Activated T-cell treated with anti-CD3 and anti-CD28 coated beads for 4 hours (primary cell): Measurements from ENCODE around the gene FSTL4.

Source experiments
- DNase-seq: peaks from one replicate; pipeline ENCODE4 v3.0.0-alpha.2; 2020

FSTL4 gene

DNA sequence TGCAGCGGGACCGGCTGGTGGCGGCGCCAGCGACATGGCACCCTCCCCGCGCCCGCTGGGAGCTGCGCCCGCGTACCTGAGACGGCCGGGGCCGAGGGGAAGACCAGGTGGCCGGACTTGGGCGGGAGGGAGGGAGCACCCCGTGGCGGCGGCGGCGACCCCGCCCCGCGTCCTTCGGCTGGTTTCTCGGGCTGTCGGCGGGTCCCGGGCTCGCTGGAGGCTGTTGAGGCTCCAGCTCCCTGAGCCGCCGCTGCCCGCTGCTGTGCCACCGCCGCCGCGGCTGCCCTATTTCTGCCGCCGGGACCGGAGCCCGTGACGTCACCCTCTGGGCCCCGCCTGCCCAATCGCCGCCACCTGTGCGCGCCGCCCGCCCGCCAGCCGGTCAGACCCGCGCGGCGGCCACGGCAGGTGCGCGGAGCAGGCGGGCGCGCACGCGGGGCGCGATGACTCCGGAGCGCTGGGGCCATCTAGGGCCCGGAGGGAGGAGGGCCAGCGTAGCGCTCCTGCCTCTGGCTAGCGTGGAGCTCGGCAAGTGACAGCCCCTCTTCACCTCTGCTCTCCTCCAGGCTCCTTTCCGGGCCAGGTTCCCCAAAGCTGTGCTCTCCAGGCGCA is at the start of gene FSTL4:
Gene FSTL4 (minus strand): TSS at position 293 of the 612 bp plus-strand sequence.
- DNase-seq = no peak

GRCh38 chr5:133661389-133661788 is 49.0 kb upstream of the FSTL4 start:
- DNase-seq = no peak

- DNase-seq = no peak
Measured at GRCh38 chr5:133658327-133658726, 46.0 kb upstream of the FSTL4 start.

DNA sequence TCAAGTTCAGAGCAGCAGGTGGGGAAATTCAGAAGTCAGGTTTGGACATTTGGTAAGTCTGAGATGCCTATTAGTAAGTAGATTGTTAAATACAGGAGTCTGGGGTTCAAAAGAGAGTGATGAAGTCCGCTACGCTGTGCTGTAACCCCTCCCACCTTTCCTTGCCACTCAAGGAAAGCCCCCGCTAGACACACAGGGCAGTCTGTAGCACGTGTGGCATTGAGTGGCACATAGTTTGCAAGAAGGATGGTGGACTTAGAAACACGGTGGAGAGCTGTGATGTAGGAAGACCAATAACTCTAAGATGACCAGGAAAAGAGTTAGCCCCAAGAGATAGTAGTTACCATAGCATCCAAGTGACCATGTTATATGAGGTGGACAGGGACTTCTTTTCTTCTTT is 44.7 kb upstream of the FSTL4 start:
- no peak for DNase-seq

- no peak for DNase-seq
Measured at GRCh38 chr5:133655966-133656365, 43.6 kb upstream of the FSTL4 start.

GRCh38 chr5:133653760-133654049 is 41.4 kb upstream of the FSTL4 start:
- no peak for DNase-seq

DNA sequence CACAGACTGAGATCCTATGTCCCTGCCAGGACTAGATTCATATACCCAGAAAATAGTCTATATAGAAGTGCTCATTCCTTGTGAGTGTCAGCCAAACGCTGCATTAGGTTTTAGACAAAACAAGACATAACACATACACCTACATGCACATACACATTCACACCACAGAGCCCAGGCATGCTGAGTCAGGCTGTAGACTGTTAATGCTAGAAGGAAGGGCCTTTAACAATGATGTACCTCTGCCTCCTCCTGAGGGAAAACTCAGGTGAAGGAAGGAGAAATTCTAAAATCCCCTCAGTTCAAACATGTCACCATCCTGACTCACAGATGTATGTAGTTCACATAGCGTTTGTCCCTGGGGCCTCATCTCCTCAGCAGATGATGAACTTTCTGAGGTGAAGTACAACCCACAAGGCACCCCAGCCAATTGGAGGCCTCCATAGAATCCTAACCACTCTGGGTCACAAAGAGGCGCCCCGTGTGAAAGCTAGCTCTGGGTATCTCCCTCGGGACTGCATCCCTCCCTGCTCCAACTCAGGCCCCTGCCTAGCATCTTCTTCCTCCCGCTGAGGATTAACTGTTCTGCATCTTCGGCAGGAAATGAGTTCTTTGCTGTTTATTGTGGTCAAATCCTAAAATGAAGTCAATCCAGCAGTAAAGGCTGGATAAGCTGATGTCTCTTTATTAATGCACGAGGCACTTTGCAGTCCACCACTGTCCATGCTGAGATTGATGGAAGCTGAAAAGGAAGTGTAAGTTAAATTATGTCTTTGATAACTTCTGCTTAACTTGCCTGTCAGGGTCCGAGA is 40.8 kb upstream of the FSTL4 start:
- no peak for DNase-seq

DNA sequence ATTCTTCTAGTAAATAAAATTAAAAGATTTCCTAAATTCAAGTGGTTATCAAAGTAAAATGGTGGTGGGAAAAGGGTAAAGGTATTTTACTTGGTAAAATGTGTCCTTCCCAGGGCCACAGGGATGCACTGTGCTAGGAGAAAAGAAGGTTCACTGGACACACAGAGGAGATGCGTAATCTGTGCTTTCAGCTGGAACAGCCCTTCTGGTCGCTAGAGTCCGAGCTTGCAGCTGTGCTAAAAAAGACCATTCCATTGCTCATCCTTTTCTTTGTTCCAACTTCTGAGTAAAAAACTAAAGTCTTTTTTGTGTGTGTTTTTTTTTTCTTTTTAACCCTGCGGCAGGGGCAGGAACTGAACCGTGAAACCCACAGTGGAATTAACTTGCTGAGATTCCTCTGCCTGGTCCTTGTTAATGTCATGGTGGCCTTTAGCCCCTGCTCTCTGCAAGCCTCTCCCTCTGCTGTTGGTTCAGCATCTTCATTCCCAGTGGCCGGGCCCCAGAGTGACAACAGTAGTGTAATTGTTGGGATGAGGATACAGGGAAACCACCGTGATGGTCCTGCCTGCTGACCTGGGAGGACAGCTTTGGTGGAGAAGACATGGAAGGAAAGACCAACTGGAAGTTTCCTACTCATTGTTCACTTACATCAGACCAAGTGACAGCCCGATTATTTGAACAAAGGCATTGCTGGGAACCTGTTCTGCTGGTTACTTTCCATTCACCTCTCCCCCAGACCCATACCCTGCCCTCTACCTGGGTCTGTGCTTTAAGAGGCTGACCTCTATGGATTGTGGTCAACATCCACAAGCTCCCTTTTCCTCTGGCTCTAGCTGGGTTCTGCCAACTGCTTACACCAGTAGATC is 31.9 kb upstream of the FSTL4 start:
- no peak for DNase-seq

GRCh38 chr5:133643365-133643764 is 31.0 kb upstream of the FSTL4 start:
- DNase-seq = no peak

DNA sequence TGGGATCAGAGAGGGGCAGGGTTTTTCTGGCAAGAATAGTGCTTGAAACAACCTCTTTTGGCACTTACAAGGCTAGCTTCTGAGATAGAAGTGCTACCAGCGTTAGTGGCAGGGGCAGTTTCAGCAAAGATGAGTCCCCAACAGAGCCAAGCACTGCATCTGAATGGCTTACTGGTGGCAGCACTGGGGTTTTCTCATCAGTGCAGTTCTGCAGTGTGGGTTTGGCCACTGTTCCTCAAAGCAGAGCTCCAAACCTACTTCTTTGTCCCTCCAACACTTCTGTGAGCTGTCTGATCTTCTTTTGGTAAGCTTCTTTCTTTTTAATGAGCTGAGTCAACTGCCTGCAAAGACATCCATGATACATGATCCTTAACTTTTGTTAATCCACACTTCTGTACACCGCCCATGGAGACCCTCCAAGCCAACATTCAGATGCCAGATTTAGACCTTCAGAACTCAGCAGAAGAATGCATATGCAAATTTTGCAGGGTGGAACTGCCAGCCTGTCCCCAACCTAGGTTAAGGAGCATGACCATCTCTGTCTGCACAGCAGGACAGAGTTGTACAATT is 29.9 kb upstream of the FSTL4 start:
- no peak for DNase-seq

DNA sequence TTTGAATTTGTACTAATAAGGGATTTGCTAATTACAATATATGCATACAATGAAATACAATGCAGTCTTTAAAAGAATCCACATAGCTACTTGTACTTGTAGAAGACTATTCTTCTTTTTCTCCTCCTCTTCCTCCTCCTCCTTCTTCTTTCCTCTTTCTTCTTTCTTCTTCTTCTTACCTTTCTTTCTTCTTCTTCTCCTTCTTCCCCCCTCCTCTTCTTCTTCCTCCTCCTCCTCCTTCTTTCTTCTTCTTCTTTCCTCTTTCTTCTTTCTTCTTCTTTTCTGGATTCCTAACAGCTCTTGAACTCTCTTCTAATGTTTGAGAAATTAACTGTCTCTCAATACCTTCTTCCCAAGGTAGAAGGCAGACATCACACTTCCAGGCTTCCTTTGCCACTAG is 29.3 kb upstream of the FSTL4 start:
- no peak for DNase-seq

DNA sequence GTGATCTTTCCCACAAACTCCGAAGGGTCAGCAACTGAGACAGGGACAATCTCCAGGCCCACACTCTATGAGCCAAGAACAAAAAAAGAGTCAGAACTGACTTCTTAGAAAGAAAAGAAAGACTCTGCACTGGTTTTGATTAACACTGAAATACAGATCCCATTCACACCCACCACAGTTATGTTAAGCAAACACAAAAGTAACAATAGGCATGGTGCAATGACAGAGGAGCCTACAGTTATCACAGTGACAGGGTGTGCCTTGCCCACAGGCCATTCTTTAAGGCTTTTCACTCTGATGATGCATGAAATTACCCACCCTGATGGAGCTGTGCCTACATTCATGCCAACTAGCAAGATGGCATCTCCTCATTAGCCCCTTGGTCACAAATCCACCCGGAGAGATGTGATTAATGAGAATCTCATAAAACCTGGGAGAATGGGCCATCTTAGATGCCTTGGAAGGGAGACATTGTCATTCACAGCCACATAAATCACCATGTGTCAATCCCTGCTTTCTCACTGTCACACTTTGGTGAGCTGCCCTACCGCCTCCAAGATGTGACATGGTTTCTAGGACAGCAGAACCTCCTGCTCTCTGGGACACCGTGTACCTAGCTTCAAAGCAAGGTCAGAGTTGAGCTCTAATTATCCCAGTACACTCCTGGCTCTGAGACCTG is 27.6 kb upstream of the FSTL4 start:
- no peak for DNase-seq

GRCh38 chr5:133638436-133638835 is 26.1 kb upstream of the FSTL4 start:
- no peak for DNase-seq

GRCh38 chr5:133637206-133637605 is 24.9 kb upstream of the FSTL4 start:
- no peak for DNase-seq

DNA sequence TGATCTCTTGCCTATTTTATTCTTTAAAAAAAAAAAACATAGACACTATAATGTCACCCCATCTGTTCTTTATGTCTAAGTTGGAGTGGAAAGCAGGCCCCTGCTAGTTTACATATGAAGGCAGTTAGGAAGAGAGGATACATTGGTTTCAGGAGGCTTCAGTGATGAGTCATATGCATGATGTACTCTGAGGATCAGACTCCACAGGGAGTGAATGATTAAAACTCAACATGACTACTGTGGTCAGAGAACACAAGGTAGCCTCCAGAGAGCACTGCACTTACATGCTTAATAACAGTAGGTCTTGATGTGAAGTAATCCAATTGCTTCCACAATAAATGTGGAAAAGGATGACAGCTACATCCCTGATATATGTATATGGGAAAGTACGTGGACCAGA is 22.7 kb upstream of the FSTL4 start:
- DNase-seq = no peak

DNA sequence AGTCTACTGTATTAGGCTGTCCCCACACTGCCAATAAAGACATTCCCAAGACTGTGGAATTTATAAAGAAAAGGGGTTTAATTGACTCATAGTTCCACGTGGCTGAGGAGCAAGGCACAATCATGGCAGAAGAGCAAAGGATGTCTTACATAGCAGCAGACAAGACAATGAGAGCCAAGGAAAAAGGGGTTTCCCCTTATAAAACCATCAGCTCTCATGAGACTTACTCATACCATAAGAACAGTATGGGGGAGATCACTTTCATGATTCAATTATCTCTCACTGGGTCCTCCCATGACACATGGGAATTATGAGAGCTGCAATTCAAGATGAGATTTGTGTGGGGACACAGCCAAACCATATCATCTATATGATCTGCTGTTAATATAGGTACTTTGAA is 14.8 kb upstream of the FSTL4 start:
- DNase-seq = no peak

GRCh38 chr5:133624316-133624715 is 12.0 kb upstream of the FSTL4 start:
- DNase-seq = no peak

GRCh38 chr5:133618141-133618540 is 5.8 kb upstream of the FSTL4 start:
- no peak for DNase-seq

GRCh38 chr5:133613743-133614142 is 1.4 kb upstream of the FSTL4 start:
- no peak for DNase-seq

DNA sequence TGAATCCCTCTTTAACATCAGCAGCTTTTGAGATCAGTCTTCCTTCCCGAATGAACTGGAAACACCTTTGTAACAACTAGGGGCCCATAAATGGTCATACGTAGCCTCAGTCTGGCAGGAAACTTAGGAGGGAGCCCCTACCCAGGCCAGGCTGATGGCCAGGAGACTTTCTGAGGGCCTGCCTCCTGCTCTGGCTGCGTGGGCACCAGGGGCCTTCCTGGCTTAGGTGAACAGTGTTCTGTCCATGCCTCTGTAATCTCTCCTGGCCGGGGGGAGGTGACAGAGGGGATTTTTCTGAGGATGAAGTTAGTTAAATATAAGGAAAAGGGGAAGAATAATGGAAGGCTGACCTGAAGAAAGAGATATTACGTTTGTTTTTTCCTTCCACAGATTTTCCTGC is 843 bp upstream of the FSTL4 start:
- no peak for DNase-seq

DNA sequence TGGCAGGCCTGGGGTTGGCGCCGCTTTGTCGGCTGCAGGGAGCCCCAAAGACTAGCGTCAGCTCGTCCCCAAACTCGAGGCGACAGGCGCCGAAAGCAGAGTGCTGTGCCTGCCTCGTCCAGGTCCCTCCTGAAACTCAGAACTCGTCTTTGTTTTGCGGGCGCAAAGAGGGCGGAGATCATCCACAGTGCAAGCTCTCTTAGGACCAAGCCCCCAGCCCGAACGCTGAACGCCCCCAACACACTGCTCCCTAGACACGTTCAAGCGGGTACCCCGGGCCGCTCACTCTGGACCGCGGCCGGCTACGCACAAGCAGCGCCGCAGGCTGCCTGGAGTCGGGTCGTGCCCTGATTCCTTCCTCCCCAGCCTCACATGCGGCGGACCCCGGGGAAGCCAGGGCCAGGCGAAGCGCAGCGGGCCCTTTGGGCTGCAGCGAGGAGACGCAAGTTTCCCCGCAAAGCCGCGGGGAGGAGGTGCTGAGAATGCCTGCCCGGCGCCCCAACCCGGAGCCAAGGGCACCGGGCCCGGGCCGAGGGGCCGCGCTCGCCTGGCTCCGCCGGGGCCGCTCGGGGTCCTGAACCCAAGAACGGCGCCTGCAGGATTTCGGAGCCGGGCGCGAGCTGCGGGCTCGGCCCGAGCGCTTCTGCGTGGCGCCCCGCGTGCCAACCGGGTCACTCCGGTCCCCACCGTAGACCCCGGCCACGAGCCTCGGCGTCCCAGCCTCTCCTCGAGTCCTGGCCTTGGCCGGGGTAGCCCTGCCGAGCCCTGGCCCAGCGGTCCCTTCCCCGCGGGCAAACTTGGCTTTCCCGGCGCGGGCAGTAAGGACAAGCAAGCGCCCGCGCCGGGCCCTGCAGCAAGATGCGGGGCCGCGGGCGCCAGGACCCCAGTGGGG is 738 bp downstream of the FSTL4 start:
- DNase-seq = no peak
